ENCODE results near the gene PLXNB2.

DNA sequence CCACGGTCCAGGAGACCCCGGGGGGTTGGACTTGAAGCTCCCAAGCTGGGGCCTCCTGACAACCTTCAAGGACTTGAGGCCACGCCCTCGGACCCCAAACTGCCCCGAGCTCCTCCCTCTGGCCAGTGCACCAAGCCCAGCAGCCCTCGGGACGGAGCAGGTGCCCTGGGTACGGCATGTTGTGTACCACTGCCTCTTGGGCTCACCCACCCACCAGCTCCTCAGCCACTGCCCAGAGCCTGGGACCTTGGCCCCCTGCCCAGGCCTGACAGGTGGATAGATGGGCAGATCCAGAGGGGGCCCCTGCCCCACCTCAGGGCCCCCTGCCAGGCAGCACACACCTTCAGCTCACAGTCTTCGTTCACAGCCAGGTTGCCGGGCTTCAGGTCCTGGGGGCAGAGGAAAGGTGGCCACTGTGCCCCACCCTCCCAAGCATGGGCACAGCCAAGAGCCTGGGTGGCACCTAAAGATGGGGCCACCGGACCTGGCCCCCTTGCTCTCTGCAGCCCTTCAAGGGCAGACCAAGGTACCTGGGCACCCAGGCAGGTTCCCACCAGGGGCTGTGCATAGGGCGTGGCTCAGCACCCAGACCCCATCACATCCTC is 51.1 kb downstream of the PLXNB2 start:
- TF ChIP-seq, protein P1, sequence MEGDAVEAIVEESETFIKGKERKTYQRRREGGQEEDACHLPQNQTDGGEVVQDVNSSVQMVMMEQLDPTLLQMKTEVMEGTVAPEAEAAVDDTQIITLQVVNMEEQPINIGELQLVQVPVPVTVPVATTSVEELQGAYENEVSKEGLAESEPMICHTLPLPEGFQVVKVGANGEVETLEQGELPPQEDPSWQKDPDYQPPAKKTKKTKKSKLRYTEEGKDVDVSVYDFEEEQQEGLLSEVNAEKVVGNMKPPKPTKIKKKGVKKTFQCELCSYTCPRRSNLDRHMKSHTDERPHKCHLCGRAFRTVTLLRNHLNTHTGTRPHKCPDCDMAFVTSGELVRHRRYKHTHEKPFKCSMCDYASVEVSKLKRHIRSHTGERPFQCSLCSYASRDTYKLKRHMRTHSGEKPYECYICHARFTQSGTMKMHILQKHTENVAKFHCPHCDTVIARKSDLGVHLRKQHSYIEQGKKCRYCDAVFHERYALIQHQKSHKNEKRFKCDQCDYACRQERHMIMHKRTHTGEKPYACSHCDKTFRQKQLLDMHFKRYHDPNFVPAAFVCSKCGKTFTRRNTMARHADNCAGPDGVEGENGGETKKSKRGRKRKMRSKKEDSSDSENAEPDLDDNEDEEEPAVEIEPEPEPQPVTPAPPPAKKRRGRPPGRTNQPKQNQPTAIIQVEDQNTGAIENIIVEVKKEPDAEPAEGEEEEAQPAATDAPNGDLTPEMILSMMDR (IDR thresholded peaks at IDR 0.05), result no peak
- no peak for TF ChIP-seq POLR2A (IDR thresholded peaks at IDR 0.05)
